RWPE2 (cell line): ENCODE measurements around the gene WNT9A.

ENCODE experiments used
- ATAC-seq: fragments of 200-7000 bp; cut with Tn5 transposase; 3 replicates; pipeline ENCODE4 v1.9.1; 2021; ENCODE audit warnings: low read depth
- DNase-seq: peaks from one replicate; pipeline ENCODE4 v3.0.0-alpha.2; 2020; ENCODE audit warnings: low spot score
- H3K27ac ChIP-seq: fragments of 450-650 bp; 2 replicates; pipeline ENCODE4 v1.5.1; 2017; ENCODE audit warnings: mild to moderate bottlenecking; ENCODE audit not compliant: poor library complexity, severe bottlenecking
- H3K27me3 ChIP-seq: fragments of 250-450 bp; sonication (Bioruptor Pico); 2 replicates; pipeline ENCODE4 v1.5.1; 2021; ENCODE audit warnings: mild to moderate bottlenecking, moderate library complexity; ENCODE audit not compliant: insufficient read depth, poor library complexity, severe bottlenecking
- H3K36me3 ChIP-seq: fragments of 250-450 bp; sonication (Bioruptor Pico); 2 replicates; pipeline ENCODE4 v1.5.1; 2020; ENCODE audit warnings: low read depth, mild to moderate bottlenecking, moderate library complexity
- H3K4me1 ChIP-seq: fragments of 250-450 bp; sonication (Bioruptor Pico); 2 replicates; pipeline ENCODE4 v1.5.1; 2021; ENCODE audit warnings: mild to moderate bottlenecking, moderate library complexity; ENCODE audit not compliant: insufficient read depth, poor library complexity, severe bottlenecking
- H3K4me3 ChIP-seq: fragments of 250-450 bp; sonication (Bioruptor Pico); 2 replicates; pipeline ENCODE4 v1.5.1; 2021; ENCODE audit warnings: mild to moderate bottlenecking, moderate library complexity; ENCODE audit not compliant: severe bottlenecking
- H3K9me3 ChIP-seq: fragments of 250-450 bp; sonication (Bioruptor Pico); 2 replicates; pipeline ENCODE4 v1.5.1; 2021; ENCODE audit warnings: mild to moderate bottlenecking, moderate library complexity; ENCODE audit not compliant: severe bottlenecking
- TF ChIP-seq, protein P1 (sequence below): fragments of 450-650 bp; IDR thresholded peaks from one replicate; pipeline ENCODE4 v1.5.1; 2017; ENCODE audit warnings: mild to moderate bottlenecking, moderate library complexity; ENCODE audit not compliant: poor library complexity, severe bottlenecking

The WNT9A gene

DNA sequence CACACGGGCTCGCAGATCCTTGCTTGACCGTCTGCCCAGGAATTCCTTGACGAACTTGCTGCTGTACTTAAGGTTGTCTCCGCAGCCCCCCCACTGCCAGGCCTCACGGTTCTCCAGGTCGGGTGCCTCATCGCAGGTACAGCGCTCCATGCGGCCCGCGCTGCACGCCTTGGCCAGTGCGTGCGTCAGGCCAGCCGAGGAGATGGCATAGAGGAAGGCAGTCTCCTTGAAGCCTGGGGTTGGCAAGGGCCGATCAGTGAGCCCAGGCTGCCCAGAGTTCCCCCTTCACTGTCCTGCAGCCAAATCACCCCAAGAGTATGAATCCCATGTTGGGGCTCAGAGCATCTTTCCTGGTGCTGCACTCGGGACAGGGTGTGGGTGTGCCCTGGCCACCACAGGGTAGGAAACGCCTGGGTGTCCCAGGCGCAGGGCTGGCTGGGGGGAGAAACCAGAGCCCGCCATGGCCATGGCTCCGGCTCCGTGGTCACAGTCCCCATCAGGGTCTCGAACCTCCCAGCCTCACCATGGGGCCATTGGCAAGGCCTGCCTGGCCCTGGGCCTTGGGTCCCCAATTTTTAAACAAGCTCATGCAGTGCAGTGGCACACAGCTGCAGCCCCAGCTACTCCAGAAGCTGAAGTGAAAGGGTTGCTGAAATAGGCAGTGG lies 23.4 kb downstream of the WNT9A start:
- Histone ChIP-seq H3K9me3 (no peaks in the 10 kb centered on the region), H3K36me3 (no peaks in the 10 kb centered on the region), H3K27me3 (no peaks in the 10 kb centered on the region), H3K4me3 (no peak overlapping the region), H3K4me1 (no peaks in the 10 kb centered on the region), H3K27ac (no peak overlapping the region)
- TF ChIP-seq, protein P1, sequence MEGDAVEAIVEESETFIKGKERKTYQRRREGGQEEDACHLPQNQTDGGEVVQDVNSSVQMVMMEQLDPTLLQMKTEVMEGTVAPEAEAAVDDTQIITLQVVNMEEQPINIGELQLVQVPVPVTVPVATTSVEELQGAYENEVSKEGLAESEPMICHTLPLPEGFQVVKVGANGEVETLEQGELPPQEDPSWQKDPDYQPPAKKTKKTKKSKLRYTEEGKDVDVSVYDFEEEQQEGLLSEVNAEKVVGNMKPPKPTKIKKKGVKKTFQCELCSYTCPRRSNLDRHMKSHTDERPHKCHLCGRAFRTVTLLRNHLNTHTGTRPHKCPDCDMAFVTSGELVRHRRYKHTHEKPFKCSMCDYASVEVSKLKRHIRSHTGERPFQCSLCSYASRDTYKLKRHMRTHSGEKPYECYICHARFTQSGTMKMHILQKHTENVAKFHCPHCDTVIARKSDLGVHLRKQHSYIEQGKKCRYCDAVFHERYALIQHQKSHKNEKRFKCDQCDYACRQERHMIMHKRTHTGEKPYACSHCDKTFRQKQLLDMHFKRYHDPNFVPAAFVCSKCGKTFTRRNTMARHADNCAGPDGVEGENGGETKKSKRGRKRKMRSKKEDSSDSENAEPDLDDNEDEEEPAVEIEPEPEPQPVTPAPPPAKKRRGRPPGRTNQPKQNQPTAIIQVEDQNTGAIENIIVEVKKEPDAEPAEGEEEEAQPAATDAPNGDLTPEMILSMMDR: no peak
- no peak for ATAC-seq
- no peak for DNase-seq

DNA sequence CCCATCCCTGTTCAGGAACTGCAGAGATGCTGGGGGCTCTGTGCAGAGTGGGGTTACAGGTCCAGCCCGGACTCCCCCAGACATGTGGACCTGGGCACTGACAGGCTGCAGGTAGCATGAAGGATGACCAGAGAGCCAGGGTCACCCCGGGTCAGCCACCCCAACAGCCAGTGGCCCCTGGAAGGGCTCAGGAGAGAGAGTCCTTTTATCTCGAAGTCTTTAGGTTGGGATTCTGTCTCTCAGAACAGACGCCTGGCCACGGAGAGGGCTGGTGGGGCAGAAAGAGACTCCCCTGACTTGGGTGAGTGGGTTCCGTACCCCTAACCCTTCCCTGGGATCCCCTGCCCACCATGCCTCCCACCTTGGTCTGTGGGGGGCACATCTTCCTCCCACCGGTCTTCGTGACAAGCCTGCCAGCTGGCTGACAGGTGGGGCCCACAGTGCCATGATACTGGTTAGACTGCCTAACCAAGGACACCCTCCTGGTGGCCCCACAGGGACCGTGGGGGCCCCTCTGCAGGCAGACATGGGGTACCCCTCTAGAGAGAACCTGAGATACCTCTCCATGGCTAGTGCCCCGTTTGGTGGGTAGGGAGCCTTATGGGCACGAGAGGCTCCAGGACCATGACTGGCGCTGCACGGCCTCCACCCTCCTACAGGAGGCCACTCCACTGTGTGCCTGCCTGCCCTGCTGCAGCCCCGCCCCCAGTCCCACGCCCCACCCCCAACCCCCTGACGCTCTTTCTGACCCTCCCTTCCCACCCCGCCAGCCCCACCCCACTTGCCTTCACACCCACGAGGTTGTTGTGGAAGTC lies 24.2 kb downstream of the WNT9A start:
- ATAC-seq (no peak), DNase-seq (no peak)
- TF ChIP-seq, protein P1: no peak
- H3K4me3 ChIP-seq: no peak overlapping the region
- H3K9me3 ChIP-seq: no peaks in the 10 kb centered on the region
- H3K4me1 ChIP-seq: no peaks in the 10 kb centered on the region
- no peaks in the 10 kb centered on the region for H3K36me3 ChIP-seq
- no peak overlapping the region for H3K27ac ChIP-seq
- no peaks in the 10 kb centered on the region for H3K27me3 ChIP-seq

DNA sequence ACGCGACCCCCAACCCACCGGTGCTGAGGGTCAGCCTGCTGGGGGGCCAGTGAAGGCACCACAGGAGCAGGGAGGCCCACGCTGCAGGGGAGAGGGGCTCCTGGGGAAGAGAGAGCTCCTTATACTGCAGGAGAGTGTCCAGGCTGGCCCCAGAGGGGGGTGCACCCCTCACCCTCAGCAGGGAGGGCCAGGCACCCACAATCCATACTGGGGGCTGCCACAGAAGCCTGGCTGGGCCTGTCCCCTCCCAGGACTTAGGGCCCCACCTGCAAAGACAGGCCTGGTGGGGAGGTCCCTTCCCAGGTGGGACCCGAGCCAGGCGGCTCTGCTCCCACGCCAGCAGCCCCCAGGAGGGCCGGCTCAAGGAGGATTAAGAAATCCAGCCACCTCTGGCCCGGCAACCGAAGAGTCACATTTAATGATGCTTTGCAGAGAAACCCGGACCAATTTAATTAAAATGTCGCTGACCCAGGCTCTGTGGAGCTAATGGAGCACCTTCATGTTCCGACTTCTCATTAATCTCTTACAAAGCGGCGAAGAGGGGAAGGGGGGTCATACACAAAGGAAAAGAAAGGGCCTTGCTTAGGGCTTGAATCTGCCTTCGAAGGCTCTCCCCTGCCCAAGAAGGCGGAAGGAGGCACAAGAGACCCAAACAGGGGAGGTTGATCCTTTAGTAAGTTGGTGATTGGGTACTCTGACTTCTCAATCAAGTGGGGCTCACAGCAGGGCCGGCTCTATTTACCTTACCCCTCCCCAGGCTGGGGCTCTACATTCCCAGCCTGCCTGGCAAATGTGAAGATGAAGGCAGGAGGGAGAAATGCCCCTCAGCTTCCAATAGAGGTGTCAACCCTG lies 25.0 kb downstream of the WNT9A start:
- ATAC-seq (no peak), DNase-seq (no peak)
- Histone ChIP-seq H3K4me1 (no peaks in the 10 kb centered on the region), H3K27me3 (no peaks in the 10 kb centered on the region), H3K36me3 (no peaks in the 10 kb centered on the region), H3K27ac (no peak overlapping the region), H3K4me3 (no peak overlapping the region), H3K9me3 (no peaks in the 10 kb centered on the region)
- TF ChIP-seq, protein P1: no peak

DNA sequence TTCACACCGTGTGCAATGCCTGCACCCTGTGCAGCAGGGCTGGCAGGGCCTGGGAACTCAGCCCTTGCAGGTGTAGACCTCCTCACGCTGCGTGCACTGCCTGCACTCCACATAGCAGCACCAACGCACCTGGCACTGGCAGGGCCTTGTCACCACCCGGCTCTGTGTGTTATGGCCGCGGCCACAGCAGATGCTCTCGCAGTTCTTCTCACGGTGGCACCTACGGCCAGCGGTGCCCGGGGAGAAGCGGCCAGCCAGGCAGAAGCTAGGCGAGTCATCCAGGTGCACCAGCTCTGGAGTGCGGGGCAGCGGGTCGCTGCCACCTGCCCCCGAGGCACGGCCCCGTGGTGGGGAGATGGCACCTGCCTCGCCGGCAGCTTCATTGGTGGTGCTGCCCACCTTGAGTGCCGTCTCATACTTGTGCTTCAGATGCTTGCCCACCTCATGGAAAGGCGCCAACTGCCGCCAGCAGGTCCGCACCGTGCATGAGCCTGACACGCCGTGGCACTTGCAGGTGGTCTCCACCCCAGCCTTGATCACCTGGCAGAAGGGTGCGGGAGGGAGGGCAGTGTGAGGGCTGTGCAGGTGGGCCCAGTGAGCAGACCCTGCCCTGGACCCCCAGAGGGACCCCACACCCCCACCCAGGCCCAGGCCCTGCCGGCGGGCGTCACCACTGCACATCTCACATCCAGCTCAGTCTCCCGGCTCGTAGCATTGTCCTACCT lies 26.1 kb downstream of the WNT9A start:
- TF ChIP-seq, protein P1: no peak
- no peak for ATAC-seq
- Histone ChIP-seq H3K4me3 (no peak overlapping the region), H3K36me3 (no peaks in the 10 kb centered on the region), H3K9me3 (no peaks in the 10 kb centered on the region), H3K4me1 (no peaks in the 10 kb centered on the region), H3K27me3 (no peaks in the 10 kb centered on the region), H3K27ac (no peak overlapping the region)
- no peak for DNase-seq
